IMR-90 (cell line): Measurements from ENCODE around the gene OPN5.

Experiments
- CEBPB ChIP-seq: IDR thresholded peaks from 2 replicates; pipeline ENCODE4 v1.6.1; 2012; ENCODE audit warnings: low read depth, low read length, improper control_type of control experiment
- CTCF ChIP-seq: conservative IDR thresholded peaks from 2 replicates; pipeline ENCODE4 v1.5.1; 2012; ENCODE audit warnings: mild to moderate bottlenecking, low read depth, low read length, improper control_type of control experiment
- ELK1 ChIP-seq: fragments of 150-350 bp; IDR thresholded peaks from 2 replicates; pipeline ENCODE4 v1.6.1; 2016; ENCODE audit warnings: low read depth, mild to moderate bottlenecking, low read length, moderate library complexity, borderline replicate concordance
- FOS ChIP-seq: fragments of 150-350 bp; IDR thresholded peaks from 2 replicates; pipeline ENCODE4 v1.6.1; 2016; ENCODE audit warnings: low read depth, low read length
- MAFK ChIP-seq: IDR thresholded peaks from 2 replicates; pipeline ENCODE4 v1.6.1; 2012; ENCODE audit warnings: low read depth, low read length, improper control_type of control experiment
- MAZ ChIP-seq: IDR thresholded peaks from 2 replicates; pipeline ENCODE4 v1.6.1; 2012; ENCODE audit warnings: low read depth, mild to moderate bottlenecking, low read length, improper control_type of control experiment, moderate library complexity, borderline replicate concordance
- MXI1 ChIP-seq: IDR thresholded peaks from 2 replicates; pipeline ENCODE4 v1.6.1; 2012; ENCODE audit warnings: low read depth, mild to moderate bottlenecking, low read length, moderate library complexity, borderline replicate concordance
- POLR2A ChIP-seq: IDR thresholded peaks from 2 replicates; pipeline ENCODE4 v1.6.1; 2012; ENCODE audit warnings: mild to moderate bottlenecking, low read depth, low read length
- RCOR1 ChIP-seq: IDR thresholded peaks from 2 replicates; pipeline ENCODE4 v1.6.1; 2012; ENCODE audit warnings: mild to moderate bottlenecking, low read length, improper control_type of control experiment; ENCODE audit not compliant: insufficient replicate concordance
- RFX5 ChIP-seq: IDR thresholded peaks from 2 replicates; pipeline ENCODE4 v1.8.0; 2012; ENCODE audit warnings: low read depth, mild to moderate bottlenecking, low read length, moderate library complexity
- SMC3 ChIP-seq: fragments of 150-350 bp; IDR thresholded peaks from 2 replicates; pipeline ENCODE4 v1.6.1; 2016; ENCODE audit warnings: low read depth, mild to moderate bottlenecking, antibody characterized with exemption, low read length, moderate library complexity
- USF2 ChIP-seq: fragments of 150-350 bp; IDR thresholded peaks from 2 replicates; pipeline ENCODE4 v1.6.1; 2017; ENCODE audit warnings: mild to moderate bottlenecking, antibody characterized with exemption, low read length, low read depth

GRCh38 chr6:47740714-47741113, 41.1 kb upstream of the OPN5 start:
- TF ChIP-seq MAZ (no peak), CTCF (no peak), FOS (no peak), SMC3 (no peak), ELK1 (no peak), POLR2A (no peak), USF2 (no peak), RFX5 (no peak), RCOR1 (no peak), MAFK (no peak), CEBPB (no peak), MXI1 (no peak)
